ENCODE results near the gene FAM187B.

The FAM187B gene

GRCh38 chr19:35251456-35251855 lies 22.9 kb upstream of the FAM187B start:
- peaks cover 15% of the 10 kb centered on the region for H3K79me2 ChIP-seq (ENCODE audit: control insufficient read depth, insufficient read depth, low read length, poor library complexity)
- no peak overlapping the region for H4K12ac ChIP-seq (ENCODE audit: low read depth, low read length)
- no peak overlapping the region for H3K4me3 ChIP-seq (ENCODE audit: low read depth, low read length)
- H2BK120ac ChIP-seq (ENCODE audit: insufficient read depth, low read length, poor library complexity): no peak overlapping the region
- no peak overlapping the region for H3K4me2 ChIP-seq (ENCODE audit: low read length)
- no peak overlapping the region for H2BK5ac ChIP-seq (ENCODE audit: low read depth, low read length, poor library complexity)
- H2BK12ac ChIP-seq (ENCODE audit: low read length): no peak overlapping the region
- no peak overlapping the region for H3K9ac ChIP-seq (ENCODE audit: low read length)
- peaks cover 10 to 12% of the 10 kb centered on the region in 2 experiments for H3K4me1 ChIP-seq (ENCODE audit: control insufficient read depth in 1 of 2, insufficient read depth in 2 of 2, low read length in 2 of 2)
- no CpG with 5 or more reads among the region's 2 CpGs for whole genome bisulfite sequencing (ENCODE audit: extremely low coverage, insufficient coverage, insufficient read length)
- H4K91ac ChIP-seq (ENCODE audit: low read depth, low read length): no peak overlapping the region
- H3K9me3 ChIP-seq (ENCODE audit: insufficient read depth, low read depth, low read length): no peaks in the 10 kb centered on the region
- DNase-seq: no peak
- no peak overlapping the region for H3K14ac ChIP-seq (ENCODE audit: low read length)
- peak overlapping the region; percentile 64 for H3K18ac ChIP-seq (ENCODE audit: low read length)
- H4K8ac ChIP-seq (ENCODE audit: low read depth, low read length): no peak overlapping the region
- H2AFZ ChIP-seq (ENCODE audit: insufficient read depth, low read length, poor library complexity): no peak overlapping the region
- no peaks in the 10 kb centered on the region for H3K27me3 ChIP-seq (ENCODE audit: insufficient read depth, low read length)
- peaks cover 13% of the 10 kb centered on the region for H3K79me1 ChIP-seq (ENCODE audit: low read length)
- H3K36me3 ChIP-seq (ENCODE audit: control insufficient read depth in 1 of 2, insufficient read depth in 2 of 2, low read length in 2 of 2): peaks cover 35 to 36% of the 10 kb centered on the region in 2 experiments
- H3K4ac ChIP-seq (ENCODE audit: low read depth, low read length): no peak overlapping the region
- H3K27ac ChIP-seq (ENCODE audit: low read depth, low read length): no peak overlapping the region
- H3K23ac ChIP-seq (ENCODE audit: low read length): no peak overlapping the region
- no peak overlapping the region for H2AK5ac ChIP-seq (ENCODE audit: low read length)

GRCh38 chr19:35249848-35250711 lies 21.5 kb upstream of the FAM187B start:
- WGBS (ENCODE audit: extremely low coverage, insufficient coverage, insufficient read length): no CpG with 5 or more reads among the region's 34 CpGs
- peaks cover 29 to 30% of the 10 kb centered on the region in 2 experiments for H3K36me3 ChIP-seq (ENCODE audit: control insufficient read depth in 1 of 2, insufficient read depth in 2 of 2, low read length in 2 of 2)
- peak overlapping the region; percentile 92 for H3K4me2 ChIP-seq (ENCODE audit: low read length)
- peaks cover 13% of the 10 kb centered on the region for H3K79me1 ChIP-seq (ENCODE audit: low read length)
- H2AFZ ChIP-seq (ENCODE audit: insufficient read depth, low read length, poor library complexity): no peak overlapping the region
- H4K91ac ChIP-seq (ENCODE audit: low read depth, low read length): no peak overlapping the region
- no peak overlapping the region for H3K27ac ChIP-seq (ENCODE audit: low read depth, low read length)
- H3K4me1 ChIP-seq (ENCODE audit: control insufficient read depth in 1 of 2, insufficient read depth in 2 of 2, low read length in 2 of 2): peaks cover 10 to 12% of the 10 kb centered on the region in 2 experiments
- peak overlapping the region; percentile 95 for H3K4me3 ChIP-seq (ENCODE audit: low read depth, low read length)
- H3K14ac ChIP-seq (ENCODE audit: low read length): no peak overlapping the region
- peak overlapping the region; percentile 78 for H3K4ac ChIP-seq (ENCODE audit: low read depth, low read length)
- no peaks in the 10 kb centered on the region for H3K27me3 ChIP-seq (ENCODE audit: insufficient read depth, low read length)
- H4K8ac ChIP-seq (ENCODE audit: low read depth, low read length): no peak overlapping the region
- H3K9me3 ChIP-seq (ENCODE audit: insufficient read depth, low read depth, low read length): no peaks in the 10 kb centered on the region
- peak overlapping the region; percentile 4 for H3K18ac ChIP-seq (ENCODE audit: low read length)
- no peak overlapping the region for H4K12ac ChIP-seq (ENCODE audit: low read depth, low read length)
- no peak overlapping the region for H2BK12ac ChIP-seq (ENCODE audit: low read length)
- DNase-seq: no peak
- no peak overlapping the region for H2BK120ac ChIP-seq (ENCODE audit: insufficient read depth, low read length, poor library complexity)
- H3K79me2 ChIP-seq (ENCODE audit: control insufficient read depth, insufficient read depth, low read length, poor library complexity): peaks cover 15% of the 10 kb centered on the region
- H3K9ac ChIP-seq (ENCODE audit: low read length): no peak overlapping the region
- no peak overlapping the region for H2AK5ac ChIP-seq (ENCODE audit: low read length)
- no peak overlapping the region for H2BK5ac ChIP-seq (ENCODE audit: low read depth, low read length, poor library complexity)
- no peak overlapping the region for H3K23ac ChIP-seq (ENCODE audit: low read length)

GRCh38 chr19:35249146-35249847 lies 20.8 kb upstream of the FAM187B start:
- Histone ChIP-seq H3K4me1 (ENCODE audit: control insufficient read depth in 1 of 2, insufficient read depth in 2 of 2, low read length in 2 of 2) (peaks cover 10 to 12% of the 10 kb centered on the region in 2 experiments), H3K79me2 (ENCODE audit: control insufficient read depth, insufficient read depth, low read length, poor library complexity) (peaks cover 15% of the 10 kb centered on the region), H3K27me3 (ENCODE audit: insufficient read depth, low read length) (no peaks in the 10 kb centered on the region), H3K27ac (ENCODE audit: low read depth, low read length) (peak overlapping the region; percentile 91), H4K12ac (ENCODE audit: low read depth, low read length) (peak overlapping the region; percentile 15), H3K14ac (ENCODE audit: low read length) (peak overlapping the region; percentile 45), H2AFZ (ENCODE audit: insufficient read depth, low read length, poor library complexity) (peak overlapping the region; percentile 47), H4K8ac (ENCODE audit: low read depth, low read length) (peak overlapping the region; percentile 90), H2BK12ac (ENCODE audit: low read length) (no peak overlapping the region), H3K79me1 (ENCODE audit: low read length) (peaks cover 13% of the 10 kb centered on the region), H3K36me3 (ENCODE audit: control insufficient read depth in 1 of 2, insufficient read depth in 2 of 2, low read length in 2 of 2) (peaks cover 21 to 23% of the 10 kb centered on the region in 2 experiments), H3K4ac (ENCODE audit: low read depth, low read length) (peak overlapping the region; percentile 78), H3K4me2 (ENCODE audit: low read length) (peak overlapping the region; percentile 92), H3K9ac (ENCODE audit: low read length) (peak overlapping the region; percentile 86), H3K9me3 (ENCODE audit: insufficient read depth, low read depth, low read length) (no peaks in the 10 kb centered on the region), H3K4me3 (ENCODE audit: low read depth, low read length) (peak overlapping the region; percentile 95), H3K18ac (ENCODE audit: low read length) (peak overlapping the region; percentile 48), H2BK120ac (ENCODE audit: insufficient read depth, low read length, poor library complexity) (peak overlapping the region; percentile 52), H4K91ac (ENCODE audit: low read depth, low read length) (peak overlapping the region; percentile 63), H3K23ac (ENCODE audit: low read length) (no peak overlapping the region), H2BK5ac (ENCODE audit: low read depth, low read length, poor library complexity) (peak overlapping the region; percentile 17), H2AK5ac (ENCODE audit: low read length) (no peak overlapping the region)
- DNase-seq: peak in 1 of 2 donors; percentile 29
- no CpG with 5 or more reads among the region's 39 CpGs for WGBS (ENCODE audit: extremely low coverage, insufficient coverage, insufficient read length)

- Histone ChIP-seq H3K36me3 (ENCODE audit: control insufficient read depth in 1 of 2, insufficient read depth in 2 of 2, low read length in 2 of 2) (peaks cover 17% of the 10 kb centered on the region in 2 experiments), H3K14ac (ENCODE audit: low read length) (peak within 1 kb of the TSS; percentile 78), H3K4me1 (ENCODE audit: control insufficient read depth in 1 of 2, insufficient read depth in 2 of 2, low read length in 2 of 2) (peaks cover 10 to 12% of the 10 kb centered on the region in 2 experiments), H3K23ac (ENCODE audit: low read length) (no peak within 1 kb of the TSS), H4K91ac (ENCODE audit: low read depth, low read length) (peak within 1 kb of the TSS; percentile 74), H2BK5ac (ENCODE audit: low read depth, low read length, poor library complexity) (peak within 1 kb of the TSS; percentile 83), H3K4me3 (ENCODE audit: low read depth, low read length) (peak within 1 kb of the TSS; percentile 95), H2BK120ac (ENCODE audit: insufficient read depth, low read length, poor library complexity) (peak within 1 kb of the TSS; percentile 82), H2AK5ac (ENCODE audit: low read length) (no peak within 1 kb of the TSS), H3K27ac (ENCODE audit: low read depth, low read length) (peak within 1 kb of the TSS; percentile 91), H3K79me1 (ENCODE audit: low read length) (peaks cover 13% of the 10 kb centered on the region), H3K9ac (ENCODE audit: low read length) (peak within 1 kb of the TSS; percentile 86), H3K4ac (ENCODE audit: low read depth, low read length) (peak within 1 kb of the TSS; percentile 78), H3K4me2 (ENCODE audit: low read length) (peak within 1 kb of the TSS; percentile 92), H3K79me2 (ENCODE audit: control insufficient read depth, insufficient read depth, low read length, poor library complexity) (peaks cover 15% of the 10 kb centered on the region), H3K27me3 (ENCODE audit: insufficient read depth, low read length) (no peaks in the 10 kb centered on the region), H4K12ac (ENCODE audit: low read depth, low read length) (peak within 1 kb of the TSS; percentile 28), H3K9me3 (ENCODE audit: insufficient read depth, low read depth, low read length) (no peaks in the 10 kb centered on the region), H4K8ac (ENCODE audit: low read depth, low read length) (peak within 1 kb of the TSS; percentile 90), H3K18ac (ENCODE audit: low read length) (peak within 1 kb of the TSS; percentile 71), H2AFZ (ENCODE audit: insufficient read depth, low read length, poor library complexity) (peak within 1 kb of the TSS; percentile 47), H2BK12ac (ENCODE audit: low read length) (peak within 1 kb of the TSS; percentile 48)
- DNase-seq: peak; percentile 86 to 87
- no CpG with 5 or more reads among the region's 69 CpGs for WGBS (ENCODE audit: extremely low coverage, insufficient coverage, insufficient read length)
Measured at GRCh38 chr19:35248310-35249145, 20.0 kb upstream of the FAM187B start, which contains the start of gene LSR. Gene LSR (plus strand): TSS chr19:35249002. CDS start chr19:35249023, 21 bp downstream.
